GM18505 (cell line): ENCODE results near the gene ERCC1.

Experiments used
- ATAC-seq: cut with Tn5 transposase; IDR thresholded peaks from one replicate; pipeline ENCODE4 v1.9.1; 2021; ENCODE audit not compliant: unreplicated experiment
- POLR2A ChIP-seq: IDR thresholded peaks from 4 replicates; pipeline ENCODE4 v1.6.1; 2011; ENCODE audit warnings: borderline replicate concordance; ENCODE audit not compliant: insufficient read depth, insufficient read length; ENCODE audit errors: extremely low read depth

Gene ERCC1

GRCh38 chr19:45423589-45424190 lies at the start of gene ERCC1:
TSS of gene ERCC1 (minus strand) at chr19:45423917. CDS start at chr19:45423374, 543 bp downstream.
- peak; percentile 89 for TF ChIP-seq POLR2A
- ATAC-seq = peak; percentile 60

GRCh38 chr19:45473367-45473681 lies 49.6 kb upstream of the ERCC1 start:
- ATAC-seq = no peak
- TF ChIP-seq POLR2A = no peak

GRCh38 chr19:45472563-45473366 lies 49.0 kb upstream of the ERCC1 start:
- no peak for TF ChIP-seq POLR2A
- no peak for ATAC-seq

DNA sequence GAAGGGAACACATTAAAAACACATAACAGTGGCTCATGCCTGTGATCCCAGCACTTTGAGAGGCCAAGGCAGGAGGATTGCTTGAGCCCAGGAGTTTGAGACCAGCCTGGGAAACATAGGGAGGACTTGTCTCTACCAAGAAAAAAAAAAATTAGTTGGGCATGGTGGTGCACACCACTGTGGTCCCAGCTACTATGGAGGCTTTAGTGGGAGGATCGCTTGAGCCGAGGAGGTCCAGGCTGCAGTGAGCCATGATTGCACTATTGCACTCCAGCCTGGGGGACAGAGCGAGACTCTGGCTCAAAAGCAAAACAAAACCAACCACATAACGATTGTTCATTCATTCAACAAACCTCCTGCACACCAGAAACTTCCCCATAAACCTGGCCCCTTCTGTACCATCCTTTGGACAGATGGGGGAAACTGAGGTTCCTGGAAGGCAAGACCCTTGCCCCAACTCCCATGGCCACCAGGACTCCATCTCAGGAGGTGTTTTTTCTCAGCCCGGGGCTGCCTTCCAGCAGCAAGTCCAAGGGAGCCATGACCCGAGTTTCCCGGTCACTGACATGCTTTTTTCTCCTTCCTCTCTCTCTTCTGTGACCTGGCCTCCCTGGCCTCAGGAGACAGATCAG lies 48.3 kb upstream of the ERCC1 start:
- TF ChIP-seq POLR2A = no peak
- ATAC-seq = no peak

DNA sequence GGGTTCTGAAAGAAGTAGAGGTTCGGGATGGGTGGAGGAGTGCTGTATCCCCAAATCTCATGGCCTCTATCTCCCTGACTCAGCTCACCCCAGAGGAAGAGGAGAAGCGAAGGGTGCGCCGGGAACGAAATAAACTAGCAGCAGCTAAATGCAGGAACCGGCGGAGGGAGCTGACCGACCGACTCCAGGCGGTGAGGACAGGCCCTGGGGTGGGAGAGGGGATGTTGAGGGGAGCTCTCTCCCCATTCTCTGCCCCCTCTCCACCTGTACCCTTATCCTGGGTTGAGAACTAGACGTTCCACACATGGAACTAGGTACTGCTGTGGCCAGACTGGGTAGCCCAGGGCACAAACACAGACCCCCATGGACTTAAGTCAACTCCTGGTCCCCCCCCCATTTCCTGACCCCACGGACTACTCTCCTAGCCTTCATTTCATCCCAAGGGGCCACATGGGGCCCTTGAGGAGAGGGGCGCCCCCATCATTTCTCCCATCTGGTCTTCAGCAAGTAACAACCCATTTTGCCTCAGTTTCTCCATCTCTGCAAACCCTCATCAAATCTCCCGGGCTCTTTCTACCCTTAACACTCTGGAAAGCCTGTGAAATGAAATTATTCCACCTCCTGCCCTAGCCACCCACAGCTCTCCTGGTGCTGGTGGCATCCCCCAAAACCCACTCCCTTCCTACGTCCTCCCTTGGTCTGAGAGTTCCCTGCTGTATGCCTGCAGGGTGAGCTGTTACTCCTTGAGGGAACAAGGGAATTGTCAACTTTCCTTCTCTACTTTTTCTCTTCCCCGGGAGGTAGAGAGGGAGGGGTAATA lies 47.6 kb upstream of the ERCC1 start:
- no peak for ATAC-seq
- TF ChIP-seq POLR2A = no peak

GRCh38 chr19:45470762-45471081 lies 47.0 kb upstream of the ERCC1 start:
- no peak for ATAC-seq
- TF ChIP-seq POLR2A = no peak

- ATAC-seq = no peak
- TF ChIP-seq POLR2A = no peak
Observed at GRCh38 chr19:45469945-45470761, 46.4 kb upstream of the ERCC1 start.

- peak; percentile 50 for ATAC-seq
- peak; percentile 65 for TF ChIP-seq POLR2A
Observed at GRCh38 chr19:45469132-45469944, 45.6 kb upstream of the ERCC1 start.

DNA sequence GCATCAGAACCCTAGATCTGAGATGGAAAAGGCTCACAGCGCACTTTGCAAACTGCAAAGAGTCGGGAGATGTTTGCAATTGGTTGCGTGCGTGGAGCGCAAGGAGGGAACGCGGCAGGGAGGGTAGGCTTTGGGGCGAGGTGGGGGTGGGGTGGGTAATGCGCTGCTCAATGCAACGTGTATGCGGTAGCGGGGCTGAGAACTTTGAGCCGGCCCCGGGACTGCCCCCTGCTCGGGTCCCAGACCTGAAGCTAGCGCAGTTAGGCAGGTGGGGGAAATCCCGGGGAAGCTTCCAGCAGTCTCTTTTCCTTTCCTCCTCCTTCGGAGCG lies 45.0 kb upstream of the ERCC1 start:
- ATAC-seq = peak; percentile 27
- TF ChIP-seq POLR2A = no peak

DNA sequence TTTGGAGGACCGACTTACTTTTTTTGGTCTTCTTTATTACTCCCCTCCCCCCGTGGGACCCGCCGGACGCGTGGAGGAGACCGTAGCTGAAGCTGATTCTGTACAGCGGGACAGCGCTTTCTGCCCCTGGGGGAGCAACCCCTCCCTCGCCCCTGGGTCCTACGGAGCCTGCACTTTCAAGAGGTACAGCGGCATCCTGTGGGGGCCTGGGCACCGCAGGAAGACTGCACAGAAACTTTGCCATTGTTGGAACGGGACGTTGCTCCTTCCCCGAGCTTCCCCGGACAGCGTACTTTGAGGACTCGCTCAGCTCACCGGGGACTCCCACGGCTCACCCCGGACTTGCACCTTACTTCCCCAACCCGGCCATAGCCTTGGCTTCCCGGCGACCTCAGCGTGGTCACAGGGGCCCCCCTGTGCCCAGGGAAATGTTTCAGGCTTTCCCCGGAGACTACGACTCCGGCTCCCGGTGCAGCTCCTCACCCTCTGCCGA lies 44.5 kb upstream of the ERCC1 start:
- no peak for TF ChIP-seq POLR2A
- no peak for ATAC-seq

GRCh38 chr19:45467456-45468158 lies 43.9 kb upstream of the ERCC1 start, which contains the start of gene FOSB:
TSS of gene FOSB (plus strand) at chr19:45467996. CDS start at chr19:45468587, 591 bp downstream.
- TF ChIP-seq POLR2A = peak; percentile 68
- peak; percentile 38 for ATAC-seq
